HEK293T (cell line): ENCODE measurements around the gene PLCZ1.

ENCODE experiments used
- BHLHE40 ChIP-seq: fragments of 450-650 bp; IDR thresholded peaks from 2 replicates; pipeline ENCODE4 v1.6.1; 2016; ENCODE audit warnings: mild to moderate bottlenecking, moderate library complexity, borderline replicate concordance
- CTBP1 ChIP-seq: fragments of 450-650 bp; IDR thresholded peaks from 2 replicates; pipeline ENCODE4 v1.6.1; 2016; ENCODE audit warnings: borderline replicate concordance
- FOXK2 ChIP-seq: fragments of 450-650 bp; IDR thresholded peaks from 2 replicates; pipeline ENCODE4 v1.6.1; 2016; ENCODE audit warnings: mild to moderate bottlenecking
- L3MBTL2 ChIP-seq: fragments of 450-650 bp; conservative IDR thresholded peaks from 2 replicates; pipeline ENCODE4 v1.6.1; 2016; ENCODE audit warnings: mild to moderate bottlenecking
- NFRKB ChIP-seq: fragments of 450-650 bp; IDR thresholded peaks from 2 replicates; pipeline ENCODE4 v1.6.1; 2016; ENCODE audit warnings: mild to moderate bottlenecking, moderate library complexity
- PKNOX1 ChIP-seq: fragments of 450-650 bp; IDR thresholded peaks from 2 replicates; pipeline ENCODE4 v1.6.1; 2016
- SUZ12 ChIP-seq: fragments of 450-650 bp; IDR thresholded peaks from 2 replicates; pipeline ENCODE4 v1.6.1; 2016; ENCODE audit warnings: mild to moderate bottlenecking
- ZNF384 ChIP-seq: fragments of 450-650 bp; IDR thresholded peaks from 2 replicates; pipeline ENCODE4 v1.6.1; 2016

GRCh38 chr12:18755341-18755740 lies 17.5 kb upstream of the PLCZ1 start:
- no peak for TF ChIP-seq PKNOX1
- no peak for TF ChIP-seq CTBP1
- TF ChIP-seq NFRKB, result no peak
- no peak for TF ChIP-seq ZNF384
- no peak for TF ChIP-seq FOXK2
- TF ChIP-seq SUZ12, result no peak
- TF ChIP-seq L3MBTL2, result no peak
- TF ChIP-seq BHLHE40, result no peak
